ENCODE results near the gene ELMO1.

ELMO1 gene

DNA sequence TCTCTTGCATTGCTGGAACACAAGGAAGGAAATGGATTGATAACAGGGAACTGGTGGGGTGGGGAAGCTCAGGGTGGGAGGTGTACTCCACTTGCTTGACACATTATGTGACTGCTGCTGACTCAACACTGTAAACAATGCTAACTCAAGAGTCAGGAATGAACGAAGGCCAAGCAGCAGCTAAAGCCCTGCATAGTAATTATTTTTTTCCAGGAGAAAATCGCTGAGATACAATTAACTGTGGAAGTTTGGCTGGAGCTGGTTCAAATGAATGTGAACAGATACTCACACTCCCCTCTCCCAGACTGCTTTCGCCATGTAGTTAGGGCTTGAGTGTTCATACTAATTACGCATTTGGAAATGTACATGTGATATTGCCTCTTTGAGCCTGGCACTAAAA is 553.5 kb downstream of the ELMO1 start:
- no peak overlapping the region for H3K9ac ChIP-seq (ENCODE audit: low read length)
- H3K27me3 ChIP-seq (ENCODE audit: insufficient read depth, low read length, poor library complexity), result no peaks in the 10 kb centered on the region
- H2BK15ac ChIP-seq (replicated peaks; ENCODE audit: low read depth), result no peak overlapping the region
- no peak overlapping the region for H2AK5ac ChIP-seq (ENCODE audit: low read length)
- H3K56ac ChIP-seq (ENCODE audit: low read length), result no peak overlapping the region
- H3K79me2 ChIP-seq (ENCODE audit: control insufficient read depth, insufficient read depth, low read length), result no peaks in the 10 kb centered on the region
- no peak overlapping the region for H4K5ac ChIP-seq (ENCODE audit: low read length)
- no peak for DNase-seq
- H3K4me2 ChIP-seq (ENCODE audit: low read length), result no peak overlapping the region
- no peak overlapping the region for H3K4ac ChIP-seq (ENCODE audit: low read depth, low read length)
- H3K4me3 ChIP-seq (ENCODE audit: low read length), result no peak overlapping the region
- H2BK120ac ChIP-seq (ENCODE audit: low read depth, low read length), result no peak overlapping the region
- no peaks in the 10 kb centered on the region for H3K79me1 ChIP-seq (ENCODE audit: low read length)
- H3K36me3 ChIP-seq (ENCODE audit: control insufficient read depth, insufficient read depth, low read length), result no peaks in the 10 kb centered on the region
- H4K8ac ChIP-seq (ENCODE audit: low read depth, low read length), result no peak overlapping the region
- no peak overlapping the region for H2BK5ac ChIP-seq (ENCODE audit: low read length)
- no CpG with 5 or more reads among the region's 4 CpGs for WGBS (ENCODE audit: extremely low coverage, insufficient coverage, low lambda C conversion rate)
- no peak overlapping the region for H3K23ac ChIP-seq (ENCODE audit: low read length)
- no peak overlapping the region for H3K27ac ChIP-seq (ENCODE audit: low read depth, low read length)
- H3K4me1 ChIP-seq (ENCODE audit: control insufficient read depth, low read depth, low read length), result no peaks in the 10 kb centered on the region
- H3K18ac ChIP-seq (ENCODE audit: low read length), result no peak overlapping the region

DNA sequence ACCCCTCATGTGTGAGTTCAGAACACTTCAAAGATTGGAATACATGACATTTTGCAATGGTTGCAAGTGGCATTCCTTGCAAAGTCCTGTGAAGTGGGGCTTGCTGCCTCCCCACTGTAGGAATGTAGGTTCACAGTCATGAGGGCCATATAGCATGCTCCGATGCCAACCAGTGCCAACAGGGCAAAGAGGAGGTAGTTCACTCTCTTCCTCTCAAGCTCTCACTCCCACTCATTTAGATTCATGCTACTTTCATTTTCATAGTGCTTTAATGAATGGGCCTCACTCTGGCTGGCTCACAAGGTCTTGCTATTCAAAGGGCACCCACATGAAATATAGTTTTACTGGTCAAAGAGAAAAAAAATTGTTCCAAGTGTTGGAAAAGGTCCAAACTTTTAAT is 554.5 kb downstream of the ELMO1 start:
- Histone ChIP-seq H3K4me2 (ENCODE audit: low read length) (no peak overlapping the region), H3K27ac (ENCODE audit: low read depth, low read length) (no peak overlapping the region), H3K4me3 (ENCODE audit: low read length) (no peak overlapping the region), H4K8ac (ENCODE audit: low read depth, low read length) (no peak overlapping the region), H4K5ac (ENCODE audit: low read length) (no peak overlapping the region), H2BK120ac (ENCODE audit: low read depth, low read length) (no peak overlapping the region), H2AK5ac (ENCODE audit: low read length) (no peak overlapping the region), H3K79me2 (ENCODE audit: control insufficient read depth, insufficient read depth, low read length) (no peaks in the 10 kb centered on the region), H3K79me1 (ENCODE audit: low read length) (no peaks in the 10 kb centered on the region), H3K56ac (ENCODE audit: low read length) (no peak overlapping the region), H3K23ac (ENCODE audit: low read length) (no peak overlapping the region), H3K36me3 (ENCODE audit: control insufficient read depth, insufficient read depth, low read length) (no peaks in the 10 kb centered on the region), H3K4me1 (ENCODE audit: control insufficient read depth, low read depth, low read length) (no peaks in the 10 kb centered on the region), H3K18ac (ENCODE audit: low read length) (no peak overlapping the region), H3K9ac (ENCODE audit: low read length) (no peak overlapping the region), H3K4ac (ENCODE audit: low read depth, low read length) (no peak overlapping the region), H2BK15ac (replicated peaks; ENCODE audit: low read depth) (no peak overlapping the region), H2BK5ac (ENCODE audit: low read length) (no peak overlapping the region), H3K27me3 (ENCODE audit: insufficient read depth, low read length, poor library complexity) (no peaks in the 10 kb centered on the region)
- DNase-seq, result no peak
- WGBS (ENCODE audit: extremely low coverage, insufficient coverage, low lambda C conversion rate), result no CpG with 5 or more reads among the region's 1 CpG

DNA sequence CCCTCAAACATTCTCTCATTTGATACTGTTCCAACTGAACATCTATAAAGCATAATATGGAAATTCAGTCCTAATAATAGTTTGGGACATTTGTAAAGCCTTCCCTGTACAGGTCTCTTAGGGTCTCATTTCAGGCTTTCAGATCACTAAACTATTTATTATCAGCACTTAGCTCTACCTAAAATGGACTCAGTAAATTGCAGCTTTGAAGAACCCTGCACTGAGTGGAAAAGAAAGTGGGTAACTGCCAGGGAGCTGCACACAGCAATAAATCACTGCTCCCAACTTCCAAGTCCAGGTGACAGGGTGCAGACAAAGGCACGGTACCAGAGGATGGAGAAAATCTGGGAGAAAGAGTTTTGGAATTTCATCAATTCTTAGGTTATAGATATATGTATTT is 559.5 kb downstream of the ELMO1 start:
- Histone ChIP-seq H3K4me2 (ENCODE audit: low read length) (no peak overlapping the region), H3K4ac (ENCODE audit: low read depth, low read length) (no peak overlapping the region), H3K27ac (ENCODE audit: low read depth, low read length) (no peak overlapping the region), H3K23ac (ENCODE audit: low read length) (no peak overlapping the region), H4K8ac (ENCODE audit: low read depth, low read length) (no peak overlapping the region), H3K56ac (ENCODE audit: low read length) (no peak overlapping the region), H2AK5ac (ENCODE audit: low read length) (no peak overlapping the region), H3K18ac (ENCODE audit: low read length) (no peak overlapping the region), H3K36me3 (ENCODE audit: control insufficient read depth, insufficient read depth, low read length) (no peaks in the 10 kb centered on the region), H3K27me3 (ENCODE audit: insufficient read depth, low read length, poor library complexity) (no peaks in the 10 kb centered on the region), H3K4me3 (ENCODE audit: low read length) (no peak overlapping the region), H3K79me2 (ENCODE audit: control insufficient read depth, insufficient read depth, low read length) (no peaks in the 10 kb centered on the region), H2BK120ac (ENCODE audit: low read depth, low read length) (no peak overlapping the region), H3K9ac (ENCODE audit: low read length) (no peak overlapping the region), H3K79me1 (ENCODE audit: low read length) (no peaks in the 10 kb centered on the region), H3K4me1 (ENCODE audit: control insufficient read depth, low read depth, low read length) (no peaks in the 10 kb centered on the region), H2BK15ac (replicated peaks; ENCODE audit: low read depth) (no peak overlapping the region), H2BK5ac (ENCODE audit: low read length) (no peak overlapping the region), H4K5ac (ENCODE audit: low read length) (no peak overlapping the region)
- no CpG with 5 or more reads among the region's 1 CpG for WGBS (ENCODE audit: extremely low coverage, insufficient coverage, low lambda C conversion rate)
- DNase-seq, result no peak

DNA sequence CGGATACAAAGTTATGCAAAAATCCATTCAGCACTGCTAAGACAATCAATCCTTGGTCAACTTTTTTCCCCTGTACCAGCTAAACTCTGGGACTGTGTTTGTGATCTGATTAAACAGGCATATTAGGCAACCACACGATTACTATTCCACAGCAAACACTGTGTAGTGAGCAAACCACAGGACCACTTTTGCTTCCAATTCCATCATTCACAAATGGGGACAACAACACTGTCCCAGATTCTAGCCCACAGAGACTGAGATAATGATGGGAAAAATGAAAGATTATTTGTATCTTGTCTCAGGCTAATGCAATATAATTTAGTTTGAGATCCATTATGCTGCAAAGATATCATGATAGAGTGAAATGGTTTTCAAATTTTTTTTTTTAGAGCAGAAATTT is 560.7 kb downstream of the ELMO1 start:
- no CpG with 5 or more reads among the region's 2 CpGs for WGBS (ENCODE audit: extremely low coverage, insufficient coverage, low lambda C conversion rate)
- H3K9ac ChIP-seq (ENCODE audit: low read length), result no peak overlapping the region

DNA sequence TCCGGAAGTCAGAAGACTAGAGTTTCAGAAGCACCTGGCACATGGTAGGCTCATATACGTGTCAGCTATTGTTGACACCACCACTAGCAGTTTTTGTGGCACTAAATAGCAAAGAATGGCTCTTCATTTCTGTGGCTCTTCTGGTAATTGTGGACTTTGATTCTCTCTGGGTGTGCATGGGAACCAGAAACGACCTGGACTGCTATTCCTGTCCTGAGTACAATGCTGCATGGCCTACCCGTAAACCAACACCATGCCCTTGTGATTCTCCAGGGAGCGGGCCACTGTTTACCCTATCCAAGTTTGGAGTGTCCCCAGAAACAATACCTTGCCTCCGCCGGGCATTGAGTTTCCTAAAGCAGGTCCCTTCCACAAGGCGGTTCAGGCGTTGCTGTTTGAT is 561.4 kb downstream of the ELMO1 start:
- no peak overlapping the region for H3K4ac ChIP-seq (ENCODE audit: low read depth, low read length)
- H3K4me1 ChIP-seq (ENCODE audit: control insufficient read depth, low read depth, low read length), result no peaks in the 10 kb centered on the region
- H3K79me1 ChIP-seq (ENCODE audit: low read length), result no peaks in the 10 kb centered on the region
- H3K23ac ChIP-seq (ENCODE audit: low read length), result no peak overlapping the region
- H2BK15ac ChIP-seq (replicated peaks; ENCODE audit: low read depth), result no peak overlapping the region
- H3K27me3 ChIP-seq (ENCODE audit: insufficient read depth, low read length, poor library complexity), result no peaks in the 10 kb centered on the region
- H3K27ac ChIP-seq (ENCODE audit: low read depth, low read length), result no peak overlapping the region
- no peak overlapping the region for H3K18ac ChIP-seq (ENCODE audit: low read length)
- H3K79me2 ChIP-seq (ENCODE audit: control insufficient read depth, insufficient read depth, low read length), result no peaks in the 10 kb centered on the region
- no peak overlapping the region for H4K8ac ChIP-seq (ENCODE audit: low read depth, low read length)
- no peak overlapping the region for H3K4me2 ChIP-seq (ENCODE audit: low read length)
- no peak overlapping the region for H2BK120ac ChIP-seq (ENCODE audit: low read depth, low read length)
- DNase-seq, result no peak
- no peak overlapping the region for H2BK5ac ChIP-seq (ENCODE audit: low read length)
- H3K9ac ChIP-seq (ENCODE audit: low read length), result no peak overlapping the region
- WGBS (ENCODE audit: extremely low coverage, insufficient coverage, low lambda C conversion rate), result no CpG with 5 or more reads among the region's 9 CpGs
- no peak overlapping the region for H2AK5ac ChIP-seq (ENCODE audit: low read length)
- H3K56ac ChIP-seq (ENCODE audit: low read length), result no peak overlapping the region
- H4K5ac ChIP-seq (ENCODE audit: low read length), result no peak overlapping the region
- no peak overlapping the region for H3K4me3 ChIP-seq (ENCODE audit: low read length)
- H3K36me3 ChIP-seq (ENCODE audit: control insufficient read depth, insufficient read depth, low read length), result no peaks in the 10 kb centered on the region

More for the DNA sequence above, 560.7 kb downstream of the ELMO1 start:
- Histone ChIP-seq H3K79me1 (ENCODE audit: low read length) (no peaks in the 10 kb centered on the region), H3K36me3 (ENCODE audit: control insufficient read depth, insufficient read depth, low read length) (no peaks in the 10 kb centered on the region), H4K8ac (ENCODE audit: low read depth, low read length) (no peak overlapping the region), H2BK5ac (ENCODE audit: low read length) (no peak overlapping the region), H3K23ac (ENCODE audit: low read length) (no peak overlapping the region), H3K18ac (ENCODE audit: low read length) (no peak overlapping the region), H3K56ac (ENCODE audit: low read length) (no peak overlapping the region), H3K4me1 (ENCODE audit: control insufficient read depth, low read depth, low read length) (no peaks in the 10 kb centered on the region), H3K4ac (ENCODE audit: low read depth, low read length) (no peak overlapping the region), H3K4me2 (ENCODE audit: low read length) (no peak overlapping the region), H3K79me2 (ENCODE audit: control insufficient read depth, insufficient read depth, low read length) (no peaks in the 10 kb centered on the region), H2AK5ac (ENCODE audit: low read length) (no peak overlapping the region), H3K27me3 (ENCODE audit: insufficient read depth, low read length, poor library complexity) (no peaks in the 10 kb centered on the region), H4K5ac (ENCODE audit: low read length) (no peak overlapping the region), H2BK120ac (ENCODE audit: low read depth, low read length) (no peak overlapping the region), H2BK15ac (replicated peaks; ENCODE audit: low read depth) (no peak overlapping the region), H3K4me3 (ENCODE audit: low read length) (no peak overlapping the region), H3K27ac (ENCODE audit: low read depth, low read length) (no peak overlapping the region)
- no peak for DNase-seq

DNA sequence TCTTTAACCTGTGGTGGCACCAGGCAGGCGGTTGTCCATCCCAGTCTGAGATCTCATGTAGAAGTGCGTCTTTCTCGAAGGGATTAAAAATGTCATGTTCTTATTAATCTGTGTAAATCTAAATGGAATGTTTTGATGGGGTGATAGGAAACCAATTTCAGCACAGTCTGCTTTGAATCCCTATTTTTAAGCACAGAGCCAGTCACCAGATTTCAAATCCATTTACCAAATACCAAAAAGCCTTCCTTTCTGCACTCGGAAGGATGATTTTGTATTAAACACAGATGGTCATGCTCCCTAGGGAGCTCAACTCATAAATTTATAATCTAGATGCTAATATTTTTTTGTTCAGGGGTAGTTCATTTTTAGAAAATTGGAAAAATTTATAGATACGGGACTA is 563.8 kb downstream of the ELMO1 start:
- no peak overlapping the region for H3K27ac ChIP-seq (ENCODE audit: low read depth, low read length)
- no peak overlapping the region for H2AK5ac ChIP-seq (ENCODE audit: low read length)
- H3K4me3 ChIP-seq (ENCODE audit: low read length), result no peak overlapping the region
- WGBS (ENCODE audit: extremely low coverage, insufficient coverage, low lambda C conversion rate), result no CpG with 5 or more reads among the region's 5 CpGs
- no peak overlapping the region for H2BK120ac ChIP-seq (ENCODE audit: low read depth, low read length)
- DNase-seq, result no peak
- no peaks in the 10 kb centered on the region for H3K36me3 ChIP-seq (ENCODE audit: control insufficient read depth, insufficient read depth, low read length)
- H4K8ac ChIP-seq (ENCODE audit: low read depth, low read length), result no peak overlapping the region
- no peak overlapping the region for H2BK15ac ChIP-seq (replicated peaks; ENCODE audit: low read depth)
- no peak overlapping the region for H3K4me2 ChIP-seq (ENCODE audit: low read length)
- no peaks in the 10 kb centered on the region for H3K4me1 ChIP-seq (ENCODE audit: control insufficient read depth, low read depth, low read length)
- no peaks in the 10 kb centered on the region for H3K79me2 ChIP-seq (ENCODE audit: control insufficient read depth, insufficient read depth, low read length)
- H3K23ac ChIP-seq (ENCODE audit: low read length), result no peak overlapping the region
- H2BK5ac ChIP-seq (ENCODE audit: low read length), result no peak overlapping the region
- H4K5ac ChIP-seq (ENCODE audit: low read length), result no peak overlapping the region
- no peak overlapping the region for H3K18ac ChIP-seq (ENCODE audit: low read length)
- no peaks in the 10 kb centered on the region for H3K79me1 ChIP-seq (ENCODE audit: low read length)
- H3K9ac ChIP-seq (ENCODE audit: low read length), result no peak overlapping the region
- no peak overlapping the region for H3K56ac ChIP-seq (ENCODE audit: low read length)
- H3K4ac ChIP-seq (ENCODE audit: low read depth, low read length), result no peak overlapping the region
- no peaks in the 10 kb centered on the region for H3K27me3 ChIP-seq (ENCODE audit: insufficient read depth, low read length, poor library complexity)
